ENCODE results near the gene ICOS. TPM values are rescaled to one million over a fixed set of nuclear protein-coding genes. Genes with fewer than 3 reads are reported as not detected.

Gene ICOS
- total and polyA plus RNA-seq, 4 donors: 0.02 to 0.17 (median 0.09) TPM; not detected in 1

DNA sequence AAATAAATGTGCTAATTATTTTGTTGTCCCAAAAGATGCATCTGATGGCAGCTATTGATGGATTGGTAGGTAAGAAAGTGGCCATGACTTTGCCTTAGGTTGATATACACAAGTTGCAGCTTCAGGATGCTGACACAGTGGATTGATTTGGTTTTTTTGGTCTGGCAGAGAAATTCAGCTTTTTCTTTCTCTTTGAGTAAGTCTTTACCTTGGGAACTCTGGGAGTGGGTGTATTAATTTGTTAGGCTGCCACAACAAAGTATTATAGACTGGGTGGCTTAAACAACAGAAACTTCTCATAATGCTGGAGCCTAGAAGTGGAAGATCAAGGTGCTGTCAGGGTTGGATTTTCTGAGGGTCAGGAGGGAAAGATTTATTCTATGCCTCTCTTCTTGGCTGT, 19.8 kb upstream of the ICOS start:
- no peaks in the 10 kb centered on the region for H3K4me1 ChIP-seq (ENCODE audit: control insufficient read depth in 4 of 4, insufficient read depth in 4 of 4, low read length in 3 of 4)
- no peak overlapping the region for H3K27ac ChIP-seq (ENCODE audit: low read depth in 1 of 2, low read length in 2 of 2)
- H3K27me3 ChIP-seq (ENCODE audit: control insufficient read depth in 4 of 4, insufficient read depth in 4 of 4, low read length in 3 of 4): no peaks in the 10 kb centered on the region
- no peaks in the 10 kb centered on the region for H3K36me3 ChIP-seq (ENCODE audit: control insufficient read depth in 4 of 4, insufficient read depth in 3 of 4, low read depth in 1 of 4, low read length in 3 of 4)
- H3K9me3 ChIP-seq (ENCODE audit: control insufficient read depth in 4 of 4, low read length in 3 of 4): no peaks in the 10 kb centered on the region
- DNase-seq (ENCODE audit: low spot score): no peak
- no peak for TF ChIP-seq MAX (IDR thresholded peaks at IDR 0.05)
- TF ChIP-seq, protein P1, sequence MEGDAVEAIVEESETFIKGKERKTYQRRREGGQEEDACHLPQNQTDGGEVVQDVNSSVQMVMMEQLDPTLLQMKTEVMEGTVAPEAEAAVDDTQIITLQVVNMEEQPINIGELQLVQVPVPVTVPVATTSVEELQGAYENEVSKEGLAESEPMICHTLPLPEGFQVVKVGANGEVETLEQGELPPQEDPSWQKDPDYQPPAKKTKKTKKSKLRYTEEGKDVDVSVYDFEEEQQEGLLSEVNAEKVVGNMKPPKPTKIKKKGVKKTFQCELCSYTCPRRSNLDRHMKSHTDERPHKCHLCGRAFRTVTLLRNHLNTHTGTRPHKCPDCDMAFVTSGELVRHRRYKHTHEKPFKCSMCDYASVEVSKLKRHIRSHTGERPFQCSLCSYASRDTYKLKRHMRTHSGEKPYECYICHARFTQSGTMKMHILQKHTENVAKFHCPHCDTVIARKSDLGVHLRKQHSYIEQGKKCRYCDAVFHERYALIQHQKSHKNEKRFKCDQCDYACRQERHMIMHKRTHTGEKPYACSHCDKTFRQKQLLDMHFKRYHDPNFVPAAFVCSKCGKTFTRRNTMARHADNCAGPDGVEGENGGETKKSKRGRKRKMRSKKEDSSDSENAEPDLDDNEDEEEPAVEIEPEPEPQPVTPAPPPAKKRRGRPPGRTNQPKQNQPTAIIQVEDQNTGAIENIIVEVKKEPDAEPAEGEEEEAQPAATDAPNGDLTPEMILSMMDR (IDR thresholded peaks at IDR 0.05; ENCODE audit: low read depth, low read length, missing input control): no peak
- TF ChIP-seq NR2F2 (IDR thresholded peaks at IDR 0.05): no peak
- TF ChIP-seq FOXA2 (IDR thresholded peaks at IDR 0.05): no peak
- no peak for TF ChIP-seq TAF1 (conservative IDR thresholded peaks at IDR 0.05)
- TF ChIP-seq, protein P2, sequence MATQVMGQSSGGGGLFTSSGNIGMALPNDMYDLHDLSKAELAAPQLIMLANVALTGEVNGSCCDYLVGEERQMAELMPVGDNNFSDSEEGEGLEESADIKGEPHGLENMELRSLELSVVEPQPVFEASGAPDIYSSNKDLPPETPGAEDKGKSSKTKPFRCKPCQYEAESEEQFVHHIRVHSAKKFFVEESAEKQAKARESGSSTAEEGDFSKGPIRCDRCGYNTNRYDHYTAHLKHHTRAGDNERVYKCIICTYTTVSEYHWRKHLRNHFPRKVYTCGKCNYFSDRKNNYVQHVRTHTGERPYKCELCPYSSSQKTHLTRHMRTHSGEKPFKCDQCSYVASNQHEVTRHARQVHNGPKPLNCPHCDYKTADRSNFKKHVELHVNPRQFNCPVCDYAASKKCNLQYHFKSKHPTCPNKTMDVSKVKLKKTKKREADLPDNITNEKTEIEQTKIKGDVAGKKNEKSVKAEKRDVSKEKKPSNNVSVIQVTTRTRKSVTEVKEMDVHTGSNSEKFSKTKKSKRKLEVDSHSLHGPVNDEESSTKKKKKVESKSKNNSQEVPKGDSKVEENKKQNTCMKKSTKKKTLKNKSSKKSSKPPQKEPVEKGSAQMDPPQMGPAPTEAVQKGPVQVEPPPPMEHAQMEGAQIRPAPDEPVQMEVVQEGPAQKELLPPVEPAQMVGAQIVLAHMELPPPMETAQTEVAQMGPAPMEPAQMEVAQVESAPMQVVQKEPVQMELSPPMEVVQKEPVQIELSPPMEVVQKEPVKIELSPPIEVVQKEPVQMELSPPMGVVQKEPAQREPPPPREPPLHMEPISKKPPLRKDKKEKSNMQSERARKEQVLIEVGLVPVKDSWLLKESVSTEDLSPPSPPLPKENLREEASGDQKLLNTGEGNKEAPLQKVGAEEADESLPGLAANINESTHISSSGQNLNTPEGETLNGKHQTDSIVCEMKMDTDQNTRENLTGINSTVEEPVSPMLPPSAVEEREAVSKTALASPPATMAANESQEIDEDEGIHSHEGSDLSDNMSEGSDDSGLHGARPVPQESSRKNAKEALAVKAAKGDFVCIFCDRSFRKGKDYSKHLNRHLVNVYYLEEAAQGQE (IDR thresholded peaks at IDR 0.05): no peak
- TF ChIP-seq HNF4G (IDR thresholded peaks at IDR 0.05): no peak
- TF ChIP-seq YY1 (IDR thresholded peaks at IDR 0.05): no peak
- TF ChIP-seq HNF4A (conservative IDR thresholded peaks at IDR 0.05): no peak
- TF ChIP-seq JUND (IDR thresholded peaks at IDR 0.05): no peak
- no peak for TF ChIP-seq GABPA (IDR thresholded peaks at IDR 0.05 in 1 of 2, conservative IDR thresholded peaks at IDR 0.05 in 1 of 2)
- TF ChIP-seq RXRA (IDR thresholded peaks at IDR 0.05): no peak
- no peak for TF ChIP-seq ZBTB33 (IDR thresholded peaks at IDR 0.05)
- TF ChIP-seq FOXA1 (IDR thresholded peaks at IDR 0.05): no peak
- TF ChIP-seq ATF3 (IDR thresholded peaks at IDR 0.05): no peak
- TF ChIP-seq EGR1 (IDR thresholded peaks at IDR 0.05; ENCODE audit: low read depth in 2 of 2): no peak
- no peak for TF ChIP-seq SP1 (IDR thresholded peaks at IDR 0.05)
- TF ChIP-seq RAD21 (IDR thresholded peaks at IDR 0.05): no peak
- H3K9ac ChIP-seq (ENCODE audit: low read depth in 1 of 2, low read length in 2 of 2): no peak overlapping the region
- H3K4me3 ChIP-seq (ENCODE audit: low read depth in 1 of 3, low read length in 3 of 3): no peak overlapping the region

Data from liver (tissue), 9 donors.